WERI-Rb-1 (cell line): ENCODE results near the gene TSPAN3.

Source experiments
- DNase-seq: peaks from one replicate; pipeline ENCODE4 v3.0.0-alpha.2; 2020
- H3K27ac ChIP-seq: fragments of 250-450 bp; sonication (Bioruptor Pico); 2 replicates; pipeline ENCODE4 v1.5.1; 2020; ENCODE audit warnings: mild to moderate bottlenecking, moderate library complexity
- H3K27me3 ChIP-seq: fragments of 250-450 bp; sonication (Bioruptor Pico); 2 replicates; pipeline ENCODE4 v1.5.1; 2021; ENCODE audit warnings: mild to moderate bottlenecking, low read depth, moderate library complexity; ENCODE audit not compliant: insufficient read depth, severe bottlenecking
- H3K36me3 ChIP-seq: fragments of 250-450 bp; sonication (Bioruptor Pico); 2 replicates; pipeline ENCODE4 v1.5.1; 2020; ENCODE audit warnings: mild to moderate bottlenecking, moderate library complexity
- H3K4me3 ChIP-seq: 2 replicates; pipeline ENCODE4 v1.5.1; 2011; ENCODE audit warnings: low read depth, mild to moderate bottlenecking, control low read depth, low read length
- H3K9me3 ChIP-seq: fragments of 250-450 bp; sonication (Bioruptor Pico); 2 replicates; pipeline ENCODE4 v1.5.1; 2021; ENCODE audit warnings: mild to moderate bottlenecking, moderate library complexity; ENCODE audit not compliant: severe bottlenecking
- CTCF ChIP-seq: IDR thresholded peaks from 2 replicates; pipeline ENCODE4 v1.5.1; 2011; ENCODE audit warnings: low read depth, mild to moderate bottlenecking, control low read depth, inconsistent platforms, low read length

Gene TSPAN3

GRCh38 chr15:77112838-77113504 lies 42.1 kb upstream of the TSPAN3 start:
- peak; percentile 35; the same call in 1 of the 2 replicates for TF ChIP-seq CTCF
- H3K27ac ChIP-seq: no peak overlapping the region
- H3K27me3 ChIP-seq: no peaks in the 10 kb centered on the region
- H3K9me3 ChIP-seq: no peaks in the 10 kb centered on the region
- no peak overlapping the region for H3K4me3 ChIP-seq
- no peaks in the 10 kb centered on the region for H3K36me3 ChIP-seq
- DNase-seq: no peak

GRCh38 chr15:77111789-77112188 lies 40.9 kb upstream of the TSPAN3 start:
- no peaks in the 10 kb centered on the region for H3K9me3 ChIP-seq
- no peaks in the 10 kb centered on the region for H3K27me3 ChIP-seq
- no peak overlapping the region for H3K4me3 ChIP-seq
- H3K36me3 ChIP-seq: no peaks in the 10 kb centered on the region
- H3K27ac ChIP-seq: no peak overlapping the region
- no peak for DNase-seq
- no peak for TF ChIP-seq CTCF

- no peaks in the 10 kb centered on the region for H3K9me3 ChIP-seq
- H3K27me3 ChIP-seq: no peaks in the 10 kb centered on the region
- no peaks in the 10 kb centered on the region for H3K36me3 ChIP-seq
- H3K4me3 ChIP-seq: no peak overlapping the region
- H3K27ac ChIP-seq: no peak overlapping the region
- peak; percentile 76 for DNase-seq
- peak; percentile 90 for TF ChIP-seq CTCF
These were observed 36.8 kb upstream of the TSPAN3 start for GRCh38 chr15:77107531-77108355.

GRCh38 chr15:77107068-77107467 lies 36.2 kb upstream of the TSPAN3 start:
- H3K27ac ChIP-seq: no peak overlapping the region
- H3K36me3 ChIP-seq: no peaks in the 10 kb centered on the region
- no peak for DNase-seq
- no peaks in the 10 kb centered on the region for H3K9me3 ChIP-seq
- no peaks in the 10 kb centered on the region for H3K27me3 ChIP-seq
- no peak for TF ChIP-seq CTCF
- H3K4me3 ChIP-seq: no peak overlapping the region

GRCh38 chr15:77104155-77104554 lies 33.2 kb upstream of the TSPAN3 start:
- H3K36me3 ChIP-seq: no peaks in the 10 kb centered on the region
- no peak overlapping the region for H3K4me3 ChIP-seq
- no peak overlapping the region for H3K27ac ChIP-seq
- H3K27me3 ChIP-seq: no peaks in the 10 kb centered on the region
- DNase-seq: no peak
- H3K9me3 ChIP-seq: no peaks in the 10 kb centered on the region
- TF ChIP-seq CTCF: no peak
